ENCODE results near the gene SEMA6B. TPM values are rescaled to one million over a fixed set of nuclear protein-coding genes. Genes with fewer than 3 reads are reported as not detected.

Gene SEMA6B
- total and polyA plus RNA-seq, 2 donors (not counting 3 experiments of a cell fraction or from before 2014, with no cell fraction given), result 97.8 to 176 TPM

GRCh38 chr19:4602915-4603314 lies 43.4 kb upstream of the SEMA6B start:
- Histone ChIP-seq H3K4me2 (ENCODE audit: insufficient read depth, low read length) (no peak overlapping the region), H3K27me3 (ENCODE audit: control insufficient read depth in 2 of 2, insufficient read depth in 2 of 2, low read length in 2 of 2) (no peaks in the 10 kb centered on the region), H4K20me1 (replicated peaks; ENCODE audit: control insufficient read depth, extremely low read depth, insufficient read depth, low read length) (no peaks in the 10 kb centered on the region), H3K9me1 (replicated peaks; ENCODE audit: control insufficient read depth, extremely low read depth, insufficient read depth, low read length) (no peaks in the 10 kb centered on the region), H3K9ac (replicated peaks; ENCODE audit: extremely low read depth, insufficient read depth, low read length) (no peak overlapping the region), H3K9me3 (replicated peaks; ENCODE audit: control insufficient read depth, insufficient read depth, low read length) (no peaks in the 10 kb centered on the region), H3K4me1 (ENCODE audit: control insufficient read depth, extremely low read depth, insufficient read depth, low read length) (no peaks in the 10 kb centered on the region), H3K4me3 (replicated peaks in 1 of 3; ENCODE audit: insufficient read depth in 1 of 3, low read depth in 1 of 3, low read length in 3 of 3) (no peak overlapping the region), H2AFZ (ENCODE audit: low read depth, low read length) (no peak overlapping the region), H3K27ac (ENCODE audit: insufficient read depth, low read depth, low read length) (no peak overlapping the region), H3K79me2 (ENCODE audit: control insufficient read depth, insufficient read depth, low read length) (no peaks in the 10 kb centered on the region), H3K36me3 (ENCODE audit: control insufficient read depth in 2 of 2, extremely low read depth in 1 of 2, insufficient read depth in 2 of 2, low read length in 2 of 2) (no peaks in the 10 kb centered on the region)
- intact Hi-C loops (cut with micrococcal nuclease), result no loop called here
- FAIRE-seq (no peak), DNase-seq (ENCODE audit: low read depth, low spot score) (no peak)
- POLR2A ChIA-PET, result no interaction called here
- no peak for TF ChIP-seq JUN (IDR thresholded peaks at IDR 0.05; ENCODE audit: borderline replicate concordance, insufficient read depth, insufficient read length, low read depth)
- no peak for TF ChIP-seq GATA2 (IDR thresholded peaks at IDR 0.05; ENCODE audit: insufficient read depth, insufficient read length, low read depth, low read length)
- TF ChIP-seq FOS (IDR thresholded peaks at IDR 0.05; ENCODE audit: borderline replicate concordance, insufficient read depth, low read length), result no peak
- TF ChIP-seq MAX (IDR thresholded peaks at IDR 0.05; ENCODE audit: insufficient read depth, insufficient read length), result no peak
- TF ChIP-seq POLR2A (IDR thresholded peaks at IDR 0.05; ENCODE audit: low read depth, low read length), result no peak
- TF ChIP-seq POLR2AphosphoS5 (IDR thresholded peaks at IDR 0.05; ENCODE audit: insufficient read depth, low read depth, low read length), result no peak
- no peak for TF ChIP-seq CTCF (IDR thresholded peaks at IDR 0.05; ENCODE audit: extremely low read depth in 1 of 2, insufficient read depth in 1 of 2, low read depth in 1 of 2, low read length in 2 of 2)
- TF ChIP-seq MYC (IDR thresholded peaks at IDR 0.05; ENCODE audit: low read depth, low read length), result no peak
- no peak for TF ChIP-seq EZH2 (IDR thresholded peaks at IDR 0.05; ENCODE audit: borderline replicate concordance, low read depth, low read length, severe bottlenecking)
- dilution Hi-C loops (cut with MboI; ENCODE audit: extremely low pct_ligation_motif_present, low sequenced_read_pairs), result no loop called here
- no TSS peak for BruUV-seq (replicated peaks)
- CTCF ChIA-PET, result no interaction called here

Data from endothelial cell of umbilical vein (primary cell).